Embryonic facial prominence (tissue), 1 donor: Measurements from ENCODE around the gene SPAG6.
"Not testable (repeated sequence)": the region's sequence is repeated elsewhere in the genome, so short reads cannot be mapped to it uniquely, and the experiment has no call there.

ENCODE experiments used
- DNase-seq: peaks from one replicate; pipeline ENCODE4 v3.0.0-alpha.2; 2016; ENCODE audit errors: extremely low spot score

SPAG6 gene

GRCh38 chr10:22341190-22341925, 3.9 kb upstream of the SPAG6 start:
- DNase-seq, result no peak

- no peak for DNase-seq
Measured at GRCh38 chr10:22341926-22342196, 3.4 kb upstream of the SPAG6 start.

GRCh38 chr10:22342421-22342820, 2.9 kb upstream of the SPAG6 start:
- no peak for DNase-seq

DNA sequence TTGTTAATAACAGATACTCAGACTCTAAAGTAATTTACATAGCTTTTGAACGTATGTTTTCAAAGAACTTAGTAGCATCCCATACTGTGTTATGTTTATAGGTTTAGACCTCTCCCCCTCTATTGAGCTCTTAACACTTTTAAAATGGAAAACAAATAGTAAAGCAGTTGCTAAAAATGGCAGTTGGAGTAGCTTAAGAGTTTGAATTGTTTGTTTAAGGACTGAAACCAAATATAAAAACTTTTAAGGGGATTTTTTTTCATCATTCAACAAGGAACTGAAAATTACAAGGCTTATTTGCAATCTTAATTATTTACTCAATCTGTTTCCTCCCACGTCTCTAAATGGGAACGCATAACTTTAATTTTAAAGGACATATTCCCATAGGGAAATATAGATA, 1.6 kb upstream of the SPAG6 start:
- no peak for DNase-seq

DNA sequence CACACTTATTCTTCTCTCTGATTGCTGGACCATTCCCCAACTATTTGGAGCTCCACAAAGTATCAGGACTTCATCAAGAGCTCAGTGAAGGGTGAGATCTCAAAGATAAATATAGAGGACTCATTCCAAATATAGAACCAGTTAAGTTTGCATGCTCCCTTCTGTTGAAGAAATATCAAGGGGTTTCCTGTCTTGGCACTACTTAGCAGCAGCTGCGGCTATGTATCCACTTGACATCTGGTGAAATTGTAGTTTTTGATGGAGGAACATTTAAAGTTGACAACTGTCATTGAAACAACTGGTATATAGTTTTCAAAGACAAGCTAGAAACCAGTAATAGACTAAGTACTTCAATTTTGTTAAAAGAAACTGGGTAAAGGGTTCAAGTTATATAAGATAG, 1.0 kb upstream of the SPAG6 start:
- no peak for DNase-seq

DNA sequence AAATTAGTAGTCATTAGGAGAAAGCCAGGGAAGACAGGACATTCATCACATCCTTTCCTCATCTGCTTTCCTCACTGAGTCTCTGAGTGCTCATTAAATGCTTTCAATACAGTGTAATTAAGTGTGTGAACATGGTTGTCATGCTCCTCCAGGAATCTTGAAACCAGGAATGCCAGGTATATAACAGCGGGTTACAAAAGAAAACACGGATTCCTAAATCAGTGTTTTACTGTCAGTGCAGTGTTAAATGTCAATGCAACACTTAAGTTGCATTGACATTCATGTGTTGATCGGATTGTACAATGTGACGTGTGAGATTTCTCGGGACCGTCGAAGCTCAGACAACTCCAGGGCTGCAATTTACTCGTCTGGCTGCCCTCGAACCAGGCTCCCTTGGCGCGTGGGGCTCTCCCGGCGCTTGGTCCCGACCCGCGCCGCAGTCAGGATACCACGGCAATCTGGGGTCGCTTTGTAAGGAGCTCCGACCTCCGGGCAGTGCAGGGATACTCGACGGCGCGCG, 455 bp upstream of the SPAG6 start:
- DNase-seq, result no peak

DNA sequence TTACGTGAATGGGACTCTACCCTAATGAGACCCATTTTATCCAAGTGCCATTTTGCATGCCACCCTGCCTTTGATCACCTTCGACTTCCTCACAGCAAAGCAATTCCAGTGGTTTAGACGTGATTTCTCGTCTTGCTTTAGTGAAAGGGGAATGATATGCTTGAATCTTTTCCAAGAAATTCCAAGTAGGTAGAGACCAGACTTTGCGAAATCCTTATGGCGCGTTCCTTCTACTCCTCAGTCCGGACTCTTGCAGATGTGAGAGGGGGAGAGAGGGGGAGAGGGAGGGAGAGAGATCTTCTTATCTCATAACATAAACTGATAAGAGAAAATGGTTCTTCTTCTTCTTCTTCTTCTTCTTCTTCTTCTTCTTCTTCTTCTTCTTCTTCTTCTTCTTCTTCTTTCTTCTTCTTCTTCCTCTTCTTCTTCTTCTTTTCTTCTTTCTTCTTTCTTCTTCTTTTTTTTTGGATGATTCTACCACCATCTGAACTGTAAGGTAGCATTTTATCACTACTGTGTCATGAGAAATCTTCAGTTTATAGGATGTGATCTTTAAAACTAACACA, 883 bp downstream of the SPAG6 start:
- DNase-seq, result no peak

DNA sequence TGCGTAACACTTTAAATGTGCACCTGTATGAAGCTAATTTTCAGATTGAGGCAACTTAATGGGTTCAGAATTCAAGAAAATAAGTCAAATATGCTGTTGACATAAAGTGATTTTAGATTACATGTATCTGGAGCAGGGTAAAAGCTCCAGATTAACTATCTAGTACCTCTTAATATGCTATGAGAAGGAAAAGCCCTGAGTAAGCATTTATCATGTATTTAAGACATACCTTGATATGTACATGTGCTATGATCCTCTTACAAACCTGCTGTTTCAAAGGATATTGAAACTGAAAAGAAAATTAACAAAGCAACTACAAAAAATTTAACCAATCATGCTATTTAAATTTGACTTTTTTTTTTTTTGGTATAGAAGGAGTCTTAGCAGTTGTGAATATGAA, 4.5 kb downstream of the SPAG6 start:
- DNase-seq, result no peak

GRCh38 chr10:22351131-22351703, 5.9 kb downstream of the SPAG6 start:
- no peak for DNase-seq

DNA sequence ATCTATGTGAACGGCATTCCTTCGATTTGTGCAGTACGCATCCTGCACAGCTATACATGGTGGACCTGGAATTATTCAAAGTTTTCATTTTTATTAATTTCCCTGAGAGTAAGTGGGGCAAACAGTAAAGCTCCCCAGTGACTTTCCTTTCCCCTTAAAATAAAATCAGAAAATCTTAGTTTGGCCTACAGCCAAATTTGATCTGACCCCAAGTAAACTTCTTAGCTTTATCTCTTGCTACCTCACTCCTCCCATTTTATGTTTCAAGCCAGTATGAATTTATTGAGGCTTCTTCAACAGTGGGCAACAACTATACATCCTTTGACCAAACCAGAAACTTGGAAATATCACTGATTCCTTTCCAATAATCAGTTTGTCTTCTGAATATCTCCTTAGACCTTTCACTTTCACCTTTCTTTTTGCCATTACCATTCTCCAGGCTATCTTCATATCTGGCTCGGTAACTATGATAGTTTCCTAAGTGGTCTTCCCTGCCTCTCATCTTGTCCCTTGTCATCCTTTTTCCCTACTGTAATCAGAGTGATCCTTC, 11.1 kb downstream of the SPAG6 start:
- DNase-seq, result no peak

- DNase-seq, result not testable (repeated sequence)
Measured at GRCh38 chr10:22357770-22358169, 12.5 kb downstream of the SPAG6 start.

DNA sequence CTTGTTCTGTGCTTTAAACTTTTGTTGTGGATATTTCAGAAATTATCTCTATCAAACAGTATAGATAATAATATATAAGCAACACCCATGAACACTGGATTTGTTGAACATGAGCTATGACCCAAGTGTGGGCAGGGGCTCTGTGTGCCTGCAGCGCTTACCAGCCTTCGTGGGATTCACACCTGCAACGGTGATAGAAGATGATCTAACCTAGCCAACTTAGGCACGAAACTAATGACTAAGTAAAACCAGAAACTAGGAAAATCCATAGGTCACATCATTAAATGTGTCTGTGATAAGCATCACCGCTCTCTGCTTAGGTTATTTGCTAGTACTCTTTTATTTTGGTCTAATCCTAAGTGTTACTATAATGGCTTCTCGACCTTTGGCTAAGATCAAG, 18.0 kb downstream of the SPAG6 start:
- DNase-seq, result no peak

GRCh38 chr10:22364407-22365140, 19.3 kb downstream of the SPAG6 start:
- DNase-seq, result no peak

DNA sequence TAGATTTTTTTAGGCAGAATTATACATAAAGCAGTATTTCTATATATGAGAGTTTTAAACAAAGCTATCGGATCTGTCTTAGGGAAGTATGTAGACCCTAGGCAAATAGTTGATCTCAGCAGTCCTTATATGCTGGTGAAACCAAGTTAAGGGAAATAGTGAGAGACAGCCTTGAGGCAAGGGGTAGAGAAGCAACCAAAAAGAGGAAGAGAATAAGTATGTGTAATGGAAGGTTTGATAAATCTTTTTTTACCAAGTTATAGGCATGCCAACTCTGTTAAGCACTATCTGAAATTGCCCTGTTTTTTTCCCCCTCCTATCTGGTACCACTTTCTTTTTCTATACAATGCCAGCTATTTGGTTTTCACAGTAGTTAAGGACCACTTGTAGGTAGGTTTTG, 19.9 kb downstream of the SPAG6 start:
- no peak for DNase-seq

- no peak for DNase-seq
Measured at GRCh38 chr10:22365644-22366434, 20.5 kb downstream of the SPAG6 start.

DNA sequence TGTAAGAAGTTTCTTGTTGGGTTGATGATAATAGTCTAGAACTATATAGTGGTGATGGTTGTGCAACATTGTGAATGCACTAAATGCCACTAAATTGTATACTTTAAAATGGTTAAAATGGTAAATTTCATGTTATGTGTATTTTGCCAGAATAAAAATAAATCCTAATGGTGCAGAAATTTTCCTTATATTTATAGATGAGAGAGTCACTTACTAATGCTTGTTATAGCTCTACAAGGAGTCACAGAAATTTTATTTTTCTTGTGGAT, 21.1 kb downstream of the SPAG6 start:
- no peak for DNase-seq

DNA sequence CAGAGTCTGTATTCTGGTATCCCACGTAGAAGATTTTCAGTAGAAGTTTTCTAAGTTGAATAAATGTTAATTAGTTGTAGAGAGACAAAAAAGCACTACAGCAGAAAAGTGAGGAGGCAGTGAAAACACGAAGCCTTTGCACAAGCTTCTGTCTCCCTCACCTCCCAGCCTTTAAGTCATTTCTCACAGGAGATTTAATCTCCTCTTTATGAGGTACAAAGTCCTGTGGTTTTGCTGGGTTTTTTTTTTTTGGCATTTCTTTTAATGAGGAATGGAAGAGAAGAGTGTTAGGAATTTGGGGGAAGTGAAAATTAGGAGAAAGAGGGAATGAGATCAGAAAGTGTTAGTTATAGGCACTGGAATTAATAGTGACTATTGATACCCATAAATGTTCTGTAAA, 21.5 kb downstream of the SPAG6 start:
- DNase-seq, result no peak

DNA sequence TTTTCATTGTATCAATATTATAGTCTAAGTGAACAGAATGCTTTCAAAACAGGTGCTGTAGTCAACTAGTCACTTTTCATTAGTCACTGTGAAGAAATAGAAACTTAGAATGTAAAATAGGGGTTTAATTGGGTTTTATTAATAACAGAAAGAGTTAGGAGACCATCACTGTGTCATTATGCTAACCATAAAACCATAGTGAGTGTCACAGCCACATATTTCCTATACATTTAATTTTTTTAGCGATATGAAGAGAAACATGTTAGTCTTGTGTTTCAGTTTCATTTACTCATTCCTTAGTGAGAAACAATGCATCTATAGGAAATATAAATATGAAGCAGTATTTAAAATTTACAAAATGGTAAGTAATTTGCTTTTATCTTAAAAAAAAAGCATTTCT, 22.2 kb downstream of the SPAG6 start:
- DNase-seq, result no peak

GRCh38 chr10:22368402-22368801, 23.1 kb downstream of the SPAG6 start:
- DNase-seq, result no peak

GRCh38 chr10:22368981-22369380, 23.7 kb downstream of the SPAG6 start:
- no peak for DNase-seq

DNA sequence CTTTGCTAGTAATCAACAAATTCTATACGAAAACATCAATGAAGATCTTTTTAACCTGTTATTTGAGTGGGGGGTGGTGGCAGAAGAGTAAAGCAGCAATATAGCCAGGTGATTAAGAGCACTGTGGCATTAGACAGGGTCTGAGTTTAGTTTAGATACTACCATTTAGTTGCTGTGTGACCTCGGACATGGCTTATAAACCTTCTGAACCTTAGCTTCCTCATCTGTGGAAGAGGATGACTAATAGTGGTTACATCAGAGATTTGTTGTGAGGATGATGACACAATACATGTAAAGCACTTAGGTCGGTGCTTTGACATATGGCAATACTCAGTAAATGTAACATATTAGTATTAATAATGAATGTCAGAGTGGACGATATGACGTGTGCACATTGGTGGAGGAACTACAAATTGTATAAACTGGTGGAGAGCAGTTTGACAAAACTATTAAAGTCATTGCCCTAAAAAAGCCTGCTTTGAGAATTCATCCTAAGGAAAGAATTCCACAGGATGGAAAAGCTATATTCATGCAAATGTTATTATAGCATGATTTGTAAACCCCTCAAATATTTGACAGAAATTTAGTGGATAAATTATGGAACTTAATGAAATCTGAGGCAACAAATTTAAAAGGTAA, 24.3 kb downstream of the SPAG6 start:
- DNase-seq, result no peak

DNA sequence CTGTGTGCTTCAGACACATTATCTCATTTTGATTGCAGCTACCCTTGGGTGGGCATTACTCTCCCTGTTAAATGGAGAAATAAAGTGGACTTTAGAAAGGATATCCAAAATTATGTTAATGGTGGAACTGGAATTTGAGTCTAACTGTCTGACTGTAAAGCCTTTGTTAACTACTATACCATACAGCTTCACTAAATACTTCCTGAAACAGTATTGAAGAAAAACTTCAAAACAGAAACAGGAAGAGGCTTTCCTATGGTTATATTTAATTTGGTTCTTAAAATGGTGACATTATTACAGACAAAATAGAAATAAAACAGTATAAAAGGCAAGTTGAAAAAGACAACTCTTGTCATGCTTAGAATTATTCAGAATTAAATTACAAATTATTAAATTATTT, 25.0 kb downstream of the SPAG6 start:
- no peak for DNase-seq
